IMR-90 (cell line): ENCODE measurements around the gene SPEM1. TPM values are rescaled to one million over a fixed set of nuclear protein-coding genes. Genes with fewer than 3 reads are reported as not detected.

Experiments
- ATAC-seq: fragments of 200-7000 bp; cut with Tn5 transposase; 2 replicates; pipeline ENCODE4 v1.9.1; 2020; ENCODE audit warnings: low read depth, mild to moderate bottlenecking, moderate library complexity
- BruUV-seq: library from RNA; stranded (reverse); fragments of 400-500 nt; replicated peaks from 2 replicates; lab custom pipeline; 2021; lab: Mats Ljungman, UMichigan
- CTCF ChIA-PET: fragments of 300-600 bp; formaldehyde crosslinking; extraction: SDS; loops from one replicate; lab custom pipeline; 2021; ENCODE audit warnings: antibody characterized with exemption; lab: Yijun Ruan, JAX
- POLR2A ChIA-PET: fragments of 300-600 bp; sonication (Branson Sonifier 250); formaldehyde crosslinking; loops from one replicate; lab custom pipeline; 2022; ENCODE audit warnings: antibody characterized with exemption; ENCODE audit not compliant: unreplicated experiment; lab: Charles Lee
- DNase-seq: peaks from one replicate; pipeline ENCODE4 v3.0.0; 2013
- H2AFZ ChIP-seq: replicated peaks from 2 replicates; pipeline ENCODE3; 2013; ENCODE audit warnings: low read length, mild to moderate bottlenecking; ENCODE audit not compliant: poor library complexity
- H2AK5ac ChIP-seq: 2 replicates; pipeline ENCODE4 v1.6.1; 2013; ENCODE audit warnings: low read depth, low read length, inconsistent platforms
- H2AK9ac ChIP-seq: replicated peaks from 2 replicates; pipeline ENCODE3; 2013; ENCODE audit warnings: mild to moderate bottlenecking, low read depth, low read length, moderate library complexity; ENCODE audit not compliant: poor library complexity
- H2BK120ac ChIP-seq: 2 replicates; pipeline ENCODE4 v1.6.1; 2013; ENCODE audit warnings: low read depth, low read length, inconsistent platforms
- H2BK15ac ChIP-seq: 3 replicates; pipeline ENCODE4 v1.6.1; 2013; ENCODE audit warnings: low read depth, low read length, inconsistent platforms
- H2BK20ac ChIP-seq: 2 replicates; pipeline ENCODE4 v1.6.1; 2013; ENCODE audit warnings: low read depth, mild to moderate bottlenecking, inconsistent platforms, low read length, moderate library complexity
- H2BK5ac ChIP-seq: 2 replicates; pipeline ENCODE4 v1.6.1; 2013; ENCODE audit warnings: mild to moderate bottlenecking, low read depth, low read length, inconsistent platforms; ENCODE audit not compliant: poor library complexity, severe bottlenecking
- H3K14ac ChIP-seq: replicated peaks from 2 replicates; pipeline ENCODE4 v1.6.1; 2013; ENCODE audit warnings: low read depth, low read length, inconsistent platforms
- H3K18ac ChIP-seq: 2 replicates; pipeline ENCODE4 v1.6.1; 2013; ENCODE audit warnings: low read depth, low read length, control low read depth
- H3K23ac ChIP-seq: 2 replicates; pipeline ENCODE4 v1.6.1; 2013; ENCODE audit warnings: low read depth, low read length, inconsistent platforms
- H3K27ac ChIP-seq: 2 replicates; pipeline ENCODE4 v1.5.1; 2013; ENCODE audit warnings: mild to moderate bottlenecking, control low read depth, low read length; ENCODE audit not compliant: insufficient read depth
- H3K27me3 ChIP-seq: 2 replicates; pipeline ENCODE4 v1.6.1; 2013; ENCODE audit warnings: low read length; ENCODE audit not compliant: control insufficient read depth, insufficient read depth
- H3K36me3 ChIP-seq: 2 replicates; pipeline ENCODE4 v1.6.1; 2013; ENCODE audit warnings: low read length, mixed read lengths; ENCODE audit not compliant: control insufficient read depth, insufficient read depth
- H3K4ac ChIP-seq: 2 replicates; pipeline ENCODE4 v1.6.1; 2013; ENCODE audit warnings: low read depth, low read length, inconsistent platforms
- H3K4me1 ChIP-seq: 2 replicates; pipeline ENCODE4 v1.6.1; 2013; ENCODE audit warnings: low read length, mixed read lengths; ENCODE audit not compliant: control insufficient read depth, insufficient read depth
- H3K4me2 ChIP-seq: 2 replicates; pipeline ENCODE4 v1.6.1; 2013; ENCODE audit warnings: low read depth, mild to moderate bottlenecking, control low read depth, low read length, moderate library complexity
- H3K4me3 ChIP-seq: 2 replicates; pipeline ENCODE4 v1.5.1; 2013; ENCODE audit warnings: low read depth, mild to moderate bottlenecking, control low read depth, low read length, moderate library complexity; ENCODE audit not compliant: insufficient read depth
- H3K56ac ChIP-seq: 2 replicates; pipeline ENCODE4 v1.6.1; 2013; ENCODE audit warnings: low read length, inconsistent platforms; ENCODE audit not compliant: insufficient read depth; ENCODE audit errors: extremely low read depth
- H3K79me1 ChIP-seq, 2 experiments: 2 replicates each; pipeline ENCODE4 v1.6.1; 2013; ENCODE audit warnings: low read length in 2 of 2, inconsistent platforms in 1 of 2, low read depth in 1 of 2
- H3K9ac ChIP-seq: 2 replicates; pipeline ENCODE4 v1.6.1; 2013; ENCODE audit warnings: low read depth, low read length, control low read depth
- H3K9me1 ChIP-seq: 2 replicates; pipeline ENCODE4 v1.6.1; 2013; ENCODE audit warnings: low read length, inconsistent platforms; ENCODE audit not compliant: insufficient read depth
- H3K9me3 ChIP-seq: 2 replicates; pipeline ENCODE4 v1.6.1; 2013; ENCODE audit warnings: low read length; ENCODE audit not compliant: control insufficient read depth, insufficient read depth
- H4K20me1 ChIP-seq: 2 replicates; pipeline ENCODE4 v1.6.1; 2013; ENCODE audit warnings: low read length, inconsistent platforms; ENCODE audit not compliant: insufficient read depth
- H4K5ac ChIP-seq: 2 replicates; pipeline ENCODE4 v1.6.1; 2013; ENCODE audit warnings: mild to moderate bottlenecking, low read depth, low read length, control low read depth
- H4K8ac ChIP-seq, 2 experiments: 2 replicates each; pipeline ENCODE4 v1.6.1; 2013; ENCODE audit warnings: low read depth in 2 of 2, low read length in 2 of 2, control low read depth in 1 of 2, inconsistent platforms in 1 of 2
- H4K91ac ChIP-seq: 2 replicates; pipeline ENCODE4 v1.6.1; 2013; ENCODE audit warnings: low read depth, low read length, inconsistent platforms; ENCODE audit not compliant: insufficient read depth
- BHLHE40 ChIP-seq: fragments of 150-350 bp; IDR thresholded peaks from 2 replicates; pipeline ENCODE4 v1.6.1; 2016; ENCODE audit warnings: mild to moderate bottlenecking, low read depth, low read length
- CEBPB ChIP-seq: IDR thresholded peaks from 2 replicates; pipeline ENCODE4 v1.6.1; 2012; ENCODE audit warnings: low read depth, low read length, improper control_type of control experiment
- CHD1 ChIP-seq: IDR thresholded peaks from 2 replicates; pipeline ENCODE4 v1.6.1; 2012; ENCODE audit warnings: low read depth, low read length, improper control_type of control experiment
- FOS ChIP-seq: fragments of 150-350 bp; IDR thresholded peaks from 2 replicates; pipeline ENCODE4 v1.6.1; 2016; ENCODE audit warnings: low read depth, low read length
- MAZ ChIP-seq: IDR thresholded peaks from 2 replicates; pipeline ENCODE4 v1.6.1; 2012; ENCODE audit warnings: low read depth, mild to moderate bottlenecking, low read length, improper control_type of control experiment, moderate library complexity, borderline replicate concordance
- MXI1 ChIP-seq: IDR thresholded peaks from 2 replicates; pipeline ENCODE4 v1.6.1; 2012; ENCODE audit warnings: low read depth, mild to moderate bottlenecking, low read length, moderate library complexity, borderline replicate concordance
- NFE2L2 ChIP-seq: fragments of 150-350 bp; IDR thresholded peaks from 2 replicates; pipeline ENCODE4 v1.6.1; 2016; ENCODE audit warnings: low read depth, mild to moderate bottlenecking, low read length
- POLR2A ChIP-seq: IDR thresholded peaks from 2 replicates; pipeline ENCODE4 v1.6.1; 2012; ENCODE audit warnings: mild to moderate bottlenecking, low read depth, low read length
- RAD21 ChIP-seq: IDR thresholded peaks from 2 replicates; pipeline ENCODE4 v1.6.1; 2012; ENCODE audit warnings: low read length, improper control_type of control experiment
- RCOR1 ChIP-seq: IDR thresholded peaks from 2 replicates; pipeline ENCODE4 v1.6.1; 2012; ENCODE audit warnings: mild to moderate bottlenecking, low read length, improper control_type of control experiment; ENCODE audit not compliant: insufficient replicate concordance
- RFX5 ChIP-seq: IDR thresholded peaks from 2 replicates; pipeline ENCODE4 v1.8.0; 2012; ENCODE audit warnings: low read depth, mild to moderate bottlenecking, low read length, moderate library complexity
- SMC3 ChIP-seq: fragments of 150-350 bp; IDR thresholded peaks from 2 replicates; pipeline ENCODE4 v1.6.1; 2016; ENCODE audit warnings: low read depth, mild to moderate bottlenecking, antibody characterized with exemption, low read length, moderate library complexity
- WGBS, 2 experiments: methylation state at CpG; one replicate each; pipeline versions ENCODE4 v1.1.5 to v1.1.7; 2013; ENCODE audit warnings: missing lambda C conversion rate in 2 of 2; ENCODE audit not compliant: insufficient read length in 1 of 2; ENCODE audit errors: extremely low coverage in 2 of 2; 5-methylcytosine and 5-hydroxymethylcytosine counted together
- dilution Hi-C: fragments of 300-500 bp; cut with HindIII; formaldehyde crosslinking; loops from one replicate; pipeline ENCODE4 v1.14.3; 2018; ENCODE audit warnings: low sequenced_read_pairs; ENCODE audit not compliant: unreplicated experiment
- in situ Hi-C: fragments of 300-500 bp; cut with MboI; formaldehyde crosslinking; loops from 3 replicates; pipeline ENCODE4 v1.14.3; 2019; ENCODE audit warnings: low sequenced_read_pairs, inconsistent platforms, mixed read lengths
- intact Hi-C: fragments of 100-400 bp; cut with micrococcal nuclease; formaldehyde crosslinking; loops from 2 replicates; pipeline ENCODE4 v1.10.0; 2022
- polyA plus RNA-seq, 3 experiments: library from polyadenylated mRNA; depleted of rRNA; stranded (reverse); fragments of >200 nt; gene quantifications; 2 replicates each; pipeline ENCODE4 v1.2.3, GENCODE V29; 2012; ENCODE audit warnings: low replicate concordance in 1 of 3
- total RNA-seq: library from RNA; depleted of rRNA; stranded (reverse); fragments of >200 nt; gene quantifications from 2 replicates; pipeline ENCODE4 v1.2.3, GENCODE V29; 2012
- TF ChIP-seq, protein P1 (sequence below): fragments of 150-350 bp; IDR thresholded peaks from 2 replicates; pipeline ENCODE4 v1.6.1; 2016; ENCODE audit warnings: low read depth, mild to moderate bottlenecking, low read length, moderate library complexity, borderline replicate concordance
- TF ChIP-seq, protein P2 (sequence below): fragments of 150-350 bp; IDR thresholded peaks from 2 replicates; pipeline ENCODE4 v1.6.1; 2017; ENCODE audit warnings: mild to moderate bottlenecking, antibody characterized with exemption, low read length, low read depth
- TF ChIP-seq, protein P3 (sequence below): conservative IDR thresholded peaks from 2 replicates; pipeline ENCODE4 v1.5.1; 2012; ENCODE audit warnings: mild to moderate bottlenecking, low read depth, low read length, improper control_type of control experiment

The SPEM1 gene
- total and polyA plus RNA-seq, 2 of the 4 experiments (the other 2 are of a cell fraction): not detected

DNA sequence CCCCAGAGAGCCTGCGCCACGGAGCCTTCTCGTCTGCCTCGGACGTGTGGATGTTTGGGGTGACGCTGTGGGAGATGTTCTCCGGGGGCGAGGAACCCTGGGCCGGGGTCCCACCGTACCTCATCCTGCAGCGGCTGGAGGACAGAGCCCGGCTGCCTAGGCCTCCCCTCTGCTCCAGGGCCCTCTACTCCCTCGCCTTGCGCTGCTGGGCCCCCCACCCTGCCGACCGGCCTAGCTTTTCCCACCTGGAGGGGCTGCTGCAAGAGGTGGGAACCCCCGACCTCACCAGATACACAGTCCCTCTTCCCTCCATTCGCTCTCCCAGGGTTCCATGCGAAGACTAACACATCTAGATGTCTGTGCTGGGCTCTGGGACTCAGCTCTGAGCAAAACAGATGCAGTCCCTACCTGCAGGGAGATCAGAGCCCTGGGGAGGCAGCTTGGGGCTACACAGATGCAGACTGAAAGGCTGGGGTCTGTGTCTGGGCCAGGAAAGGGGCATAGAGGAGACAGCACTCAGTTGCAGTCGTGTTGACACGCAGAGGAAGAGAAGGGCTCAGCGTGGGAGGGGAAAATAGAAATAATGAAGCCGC is 35.5 kb upstream of the SPEM1 start:
- Histone ChIP-seq H3K27me3 (peaks cover 25% of the 10 kb centered on the region), H2BK15ac (no peak overlapping the region), H2BK20ac (no peak overlapping the region), H3K9ac (no peak overlapping the region), H4K91ac (no peak overlapping the region), H3K27ac (no peak overlapping the region), H3K14ac (0 out of 2 replicates have a peak overlapping the region, but pooled peaks have one; percentile 5), H3K23ac (no peak overlapping the region; the same call in none of the 2 replicates), H3K79me1 (no peaks in the 10 kb centered on the region), H3K4me3 (no peak overlapping the region), H2BK5ac (no peak overlapping the region), H3K4ac (no peak overlapping the region), H4K20me1 (no peaks in the 10 kb centered on the region), H3K4me1 (peaks cover 7% of the 10 kb centered on the region; the same call in 1 of the 2 replicates), H3K36me3 (peaks cover 16% of the 10 kb centered on the region; the same call in 1 of the 2 replicates), H2AK9ac (no peak overlapping the region), H3K9me1 (peaks cover 2% of the 10 kb centered on the region; the same call in 1 of the 2 replicates), H4K8ac (no peak overlapping the region), H4K5ac (no peak overlapping the region), H2AK5ac (0 out of 2 replicates have a peak overlapping the region, but pooled peaks have one; percentile 20), H2BK120ac (no peak overlapping the region), H3K4me2 (no peak overlapping the region; the same call in 1 of the 2 replicates), H3K56ac (no peak overlapping the region), H3K18ac (no peak overlapping the region), H3K9me3 (peaks cover 5% of the 10 kb centered on the region; the same call in 1 of the 2 replicates), H2AFZ (peak overlapping the region; percentile 89)
- WGBS, 2 experiments: 40% methylated on average over 11 of the region's 23 CpGs; no CpG with 5 or more reads in 1 of the 2 experiments
- ChIA-PET CTCF (no interaction called here), POLR2A (interaction anchor here (1.0 kb wide), 1 partner anchor 10 kb away, joined by 5 read pairs; the partner anchor contains the start of gene PLSCR3)
- no TSS peak for BruUV-seq
- dilution Hi-C loops (no loop called here), intact Hi-C loops (no loop called here), in situ Hi-C loops (no loop called here)
- DNase-seq (no peak), ATAC-seq (no peak)
- TF ChIP-seq MXI1: no peak
- no peak for TF ChIP-seq RCOR1
- TF ChIP-seq CHD1: no peak
- no peak for TF ChIP-seq RAD21
- no peak for TF ChIP-seq POLR2A
- TF ChIP-seq, protein P1, sequence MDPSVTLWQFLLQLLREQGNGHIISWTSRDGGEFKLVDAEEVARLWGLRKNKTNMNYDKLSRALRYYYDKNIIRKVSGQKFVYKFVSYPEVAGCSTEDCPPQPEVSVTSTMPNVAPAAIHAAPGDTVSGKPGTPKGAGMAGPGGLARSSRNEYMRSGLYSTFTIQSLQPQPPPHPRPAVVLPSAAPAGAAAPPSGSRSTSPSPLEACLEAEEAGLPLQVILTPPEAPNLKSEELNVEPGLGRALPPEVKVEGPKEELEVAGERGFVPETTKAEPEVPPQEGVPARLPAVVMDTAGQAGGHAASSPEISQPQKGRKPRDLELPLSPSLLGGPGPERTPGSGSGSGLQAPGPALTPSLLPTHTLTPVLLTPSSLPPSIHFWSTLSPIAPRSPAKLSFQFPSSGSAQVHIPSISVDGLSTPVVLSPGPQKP: no peak
- TF ChIP-seq, protein P2, sequence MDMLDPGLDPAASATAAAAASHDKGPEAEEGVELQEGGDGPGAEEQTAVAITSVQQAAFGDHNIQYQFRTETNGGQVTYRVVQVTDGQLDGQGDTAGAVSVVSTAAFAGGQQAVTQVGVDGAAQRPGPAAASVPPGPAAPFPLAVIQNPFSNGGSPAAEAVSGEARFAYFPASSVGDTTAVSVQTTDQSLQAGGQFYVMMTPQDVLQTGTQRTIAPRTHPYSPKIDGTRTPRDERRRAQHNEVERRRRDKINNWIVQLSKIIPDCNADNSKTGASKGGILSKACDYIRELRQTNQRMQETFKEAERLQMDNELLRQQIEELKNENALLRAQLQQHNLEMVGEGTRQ: no peak
- no peak for TF ChIP-seq FOS
- TF ChIP-seq, protein P3, sequence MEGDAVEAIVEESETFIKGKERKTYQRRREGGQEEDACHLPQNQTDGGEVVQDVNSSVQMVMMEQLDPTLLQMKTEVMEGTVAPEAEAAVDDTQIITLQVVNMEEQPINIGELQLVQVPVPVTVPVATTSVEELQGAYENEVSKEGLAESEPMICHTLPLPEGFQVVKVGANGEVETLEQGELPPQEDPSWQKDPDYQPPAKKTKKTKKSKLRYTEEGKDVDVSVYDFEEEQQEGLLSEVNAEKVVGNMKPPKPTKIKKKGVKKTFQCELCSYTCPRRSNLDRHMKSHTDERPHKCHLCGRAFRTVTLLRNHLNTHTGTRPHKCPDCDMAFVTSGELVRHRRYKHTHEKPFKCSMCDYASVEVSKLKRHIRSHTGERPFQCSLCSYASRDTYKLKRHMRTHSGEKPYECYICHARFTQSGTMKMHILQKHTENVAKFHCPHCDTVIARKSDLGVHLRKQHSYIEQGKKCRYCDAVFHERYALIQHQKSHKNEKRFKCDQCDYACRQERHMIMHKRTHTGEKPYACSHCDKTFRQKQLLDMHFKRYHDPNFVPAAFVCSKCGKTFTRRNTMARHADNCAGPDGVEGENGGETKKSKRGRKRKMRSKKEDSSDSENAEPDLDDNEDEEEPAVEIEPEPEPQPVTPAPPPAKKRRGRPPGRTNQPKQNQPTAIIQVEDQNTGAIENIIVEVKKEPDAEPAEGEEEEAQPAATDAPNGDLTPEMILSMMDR: no peak
- TF ChIP-seq RFX5: no peak
- TF ChIP-seq MAZ: no peak
- TF ChIP-seq CEBPB: no peak
- TF ChIP-seq NFE2L2: no peak
- TF ChIP-seq BHLHE40: no peak
- no peak for TF ChIP-seq SMC3
